Fibroblast of pulmonary artery (primary cell): Measurements from ENCODE around the gene EIF2AK2.

Experiments
- DNase-seq: peaks from one replicate; pipeline ENCODE4 v3.0.0-alpha.2; 2010; ENCODE audit warnings: low read depth
- H3K4me3 ChIP-seq: replicated peaks from 2 replicates; pipeline ENCODE4 v1.5.1; 2011; ENCODE audit warnings: low read depth, mild to moderate bottlenecking, control low read depth, low read length, moderate library complexity
- TF ChIP-seq, protein P1 (sequence below): IDR thresholded peaks from 2 replicates; pipeline ENCODE4 v1.5.1; 2011; ENCODE audit warnings: mild to moderate bottlenecking, control low read depth, low read length, inconsistent platforms; ENCODE audit errors: missing control alignments

Gene EIF2AK2

GRCh38 chr2:37188570-37188969 lies 31.8 kb upstream of the EIF2AK2 start, which contains the start of gene SULT6B1:
TSS of gene SULT6B1 (minus strand) at chr2:37188670. CDS start at chr2:37188640, 30 bp downstream.
- no peak within 1 kb of the TSS for H3K4me3 ChIP-seq
- TF ChIP-seq, protein P1, sequence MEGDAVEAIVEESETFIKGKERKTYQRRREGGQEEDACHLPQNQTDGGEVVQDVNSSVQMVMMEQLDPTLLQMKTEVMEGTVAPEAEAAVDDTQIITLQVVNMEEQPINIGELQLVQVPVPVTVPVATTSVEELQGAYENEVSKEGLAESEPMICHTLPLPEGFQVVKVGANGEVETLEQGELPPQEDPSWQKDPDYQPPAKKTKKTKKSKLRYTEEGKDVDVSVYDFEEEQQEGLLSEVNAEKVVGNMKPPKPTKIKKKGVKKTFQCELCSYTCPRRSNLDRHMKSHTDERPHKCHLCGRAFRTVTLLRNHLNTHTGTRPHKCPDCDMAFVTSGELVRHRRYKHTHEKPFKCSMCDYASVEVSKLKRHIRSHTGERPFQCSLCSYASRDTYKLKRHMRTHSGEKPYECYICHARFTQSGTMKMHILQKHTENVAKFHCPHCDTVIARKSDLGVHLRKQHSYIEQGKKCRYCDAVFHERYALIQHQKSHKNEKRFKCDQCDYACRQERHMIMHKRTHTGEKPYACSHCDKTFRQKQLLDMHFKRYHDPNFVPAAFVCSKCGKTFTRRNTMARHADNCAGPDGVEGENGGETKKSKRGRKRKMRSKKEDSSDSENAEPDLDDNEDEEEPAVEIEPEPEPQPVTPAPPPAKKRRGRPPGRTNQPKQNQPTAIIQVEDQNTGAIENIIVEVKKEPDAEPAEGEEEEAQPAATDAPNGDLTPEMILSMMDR: no peak
- no peak for DNase-seq

DNA sequence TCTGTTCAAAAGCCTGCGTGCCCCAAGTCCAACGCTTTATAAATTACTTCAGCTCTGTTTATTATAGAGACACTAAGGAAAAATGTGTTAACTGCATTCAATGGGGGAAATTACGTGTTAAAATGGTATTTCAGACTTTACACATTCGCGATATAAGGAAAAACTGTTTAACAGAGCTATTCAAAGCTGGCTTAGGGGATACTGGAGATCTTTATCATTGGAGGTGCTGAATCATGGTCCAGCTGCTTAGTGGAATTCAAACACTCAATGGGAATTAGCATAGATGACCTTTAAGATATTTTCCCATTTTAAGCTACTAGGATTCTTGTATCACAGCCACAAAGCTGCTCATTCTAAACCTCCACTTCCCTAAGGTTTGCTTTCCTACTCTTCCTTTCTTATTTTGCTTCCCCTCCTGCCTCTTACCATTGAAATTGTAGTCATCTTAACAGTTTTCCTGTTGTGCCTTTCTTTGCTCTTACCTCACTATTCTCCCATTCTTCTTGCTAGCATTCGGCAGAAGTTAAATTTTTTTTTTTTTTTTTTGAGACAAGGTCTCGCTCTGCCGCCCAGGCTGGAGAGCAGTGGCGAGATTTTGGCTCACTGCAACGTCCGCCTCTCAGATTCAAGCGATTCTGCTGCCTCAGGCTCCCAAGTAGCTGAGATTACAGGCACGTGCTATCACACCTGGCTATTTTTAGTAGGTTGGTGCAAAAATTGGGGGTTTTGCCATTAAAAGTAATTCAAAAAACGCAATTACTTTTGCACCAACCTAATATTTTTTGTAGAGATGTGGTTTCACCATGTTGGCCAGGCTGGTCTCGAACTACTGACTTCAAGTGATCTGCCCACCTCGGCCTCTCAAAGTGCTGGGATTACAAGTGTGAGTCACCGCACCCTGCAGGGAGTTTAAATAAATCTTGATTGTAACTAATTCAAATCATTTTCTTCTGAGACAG lies 25.2 kb upstream of the EIF2AK2 start:
- no peak for DNase-seq
- no peak overlapping the region for H3K4me3 ChIP-seq
- TF ChIP-seq, protein P1: no peak

GRCh38 chr2:37180640-37181039 lies 23.9 kb upstream of the EIF2AK2 start:
- TF ChIP-seq, protein P1: no peak
- no peak overlapping the region for H3K4me3 ChIP-seq
- DNase-seq: no peak

DNA sequence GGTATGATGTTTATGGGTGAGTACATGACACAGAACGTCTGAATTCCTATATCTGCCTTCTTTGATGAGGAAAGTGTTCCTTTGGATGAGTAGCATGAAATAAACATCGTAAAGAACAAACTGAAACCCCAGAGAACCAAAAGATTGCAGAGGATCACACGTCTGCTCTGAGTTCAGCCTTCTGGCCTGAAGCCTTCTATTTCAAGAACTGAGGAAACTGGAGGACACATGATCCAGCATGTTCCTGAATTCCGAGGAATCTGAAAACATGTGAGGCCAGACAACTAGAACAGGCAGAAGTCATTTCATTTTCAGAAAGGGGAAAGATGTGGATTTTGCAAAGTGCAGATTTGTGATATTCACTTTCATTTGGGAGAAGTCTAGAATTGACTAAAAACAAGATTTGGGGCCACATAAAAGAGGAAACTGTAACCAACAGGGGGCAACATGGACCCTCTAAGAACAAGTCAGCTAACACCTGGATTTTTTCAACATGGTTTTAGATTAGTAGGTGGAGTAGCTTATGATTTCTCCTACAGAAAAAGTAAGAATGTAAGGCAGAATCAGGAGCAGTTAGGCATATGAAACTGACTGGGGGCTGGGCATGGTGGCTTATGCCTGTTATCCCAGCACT lies 23.3 kb upstream of the EIF2AK2 start:
- TF ChIP-seq, protein P1: no peak
- no peak for DNase-seq
- H3K4me3 ChIP-seq: no peak overlapping the region

- H3K4me3 ChIP-seq: no peak overlapping the region
- no peak for DNase-seq
- TF ChIP-seq, protein P1: no peak
Observed at GRCh38 chr2:37173741-37174140, 17.0 kb upstream of the EIF2AK2 start.

DNA sequence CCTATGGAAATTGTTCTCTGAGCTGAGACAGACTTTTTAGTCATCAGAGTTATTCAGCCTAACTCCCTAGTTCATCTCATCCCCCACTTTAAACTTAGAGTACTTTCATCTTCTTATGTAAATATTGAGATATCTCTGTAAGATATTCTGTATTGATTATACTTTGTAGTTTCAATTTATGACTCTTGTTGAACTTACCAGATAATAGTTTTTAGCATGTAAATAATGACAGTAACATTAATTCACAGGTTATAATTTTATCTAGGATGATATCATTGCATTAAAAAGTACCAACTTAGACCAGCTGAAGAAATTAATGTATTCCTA lies 14.8 kb upstream of the EIF2AK2 start:
- H3K4me3 ChIP-seq: no peak overlapping the region
- TF ChIP-seq, protein P1: no peak
- no peak for DNase-seq
